HG03457 (cell line): ENCODE results near the gene ZSWIM9.
"Not testable (repeated sequence)": the region's sequence is repeated elsewhere in the genome, so short reads cannot be mapped to it uniquely, and the experiment has no call there.

Experiments used
- ATAC-seq: cut with Tn5 transposase; IDR thresholded peaks from one replicate; pipeline ENCODE4 v1.9.1; 2021; ENCODE audit warnings: moderate number of reproducible peaks; ENCODE audit not compliant: unreplicated experiment

Gene ZSWIM9

GRCh38 chr19:48213959-48214358 lies 43.5 kb downstream of the ZSWIM9 start:
- no peak for ATAC-seq

GRCh38 chr19:48216933-48217332 lies 46.5 kb downstream of the ZSWIM9 start:
- no peak for ATAC-seq

GRCh38 chr19:48218997-48219396 lies 48.5 kb downstream of the ZSWIM9 start:
- no peak for ATAC-seq

- not testable (repeated sequence) for ATAC-seq
These were observed 50.3 kb downstream of the ZSWIM9 start for GRCh38 chr19:48220784-48221183.

- ATAC-seq = no peak
These were observed 51.1 kb downstream of the ZSWIM9 start for GRCh38 chr19:48221628-48222027.

- no peak for ATAC-seq
These were observed 60.2 kb downstream of the ZSWIM9 start for GRCh38 chr19:48230555-48231129.

- no peak for ATAC-seq
These were observed 66.6 kb downstream of the ZSWIM9 start for GRCh38 chr19:48237057-48237456.

GRCh38 chr19:48239120-48239519 lies 68.6 kb downstream of the ZSWIM9 start:
- no peak for ATAC-seq

- no peak for ATAC-seq
These were observed 69.2 kb downstream of the ZSWIM9 start for GRCh38 chr19:48239582-48240141.

- ATAC-seq = not testable (repeated sequence)
These were observed 71.3 kb downstream of the ZSWIM9 start for GRCh38 chr19:48241771-48242170.

- no peak for ATAC-seq
These were observed 73.8 kb downstream of the ZSWIM9 start for GRCh38 chr19:48244281-48244680.

GRCh38 chr19:48246101-48246500 lies 75.6 kb downstream of the ZSWIM9 start:
- no peak for ATAC-seq

- no peak for ATAC-seq
These were observed 76.7 kb downstream of the ZSWIM9 start for GRCh38 chr19:48247212-48247611.
